Transverse colon (tissue), 4 donors: Measurements from ENCODE around the gene TMEM150B.

Experiments
- CTCF ChIP-seq, 5 experiments: fragments of 200-600 bp in 3 of 5; fragments of 450-650 bp in 2 of 5; sonication (generic) in 3 of 5; IDR thresholded peaks; 1 replicate in 2 of 5; 2 replicates in 3 of 5; pipeline ENCODE4 v1.5.1; 2016 to 2017; ENCODE audit warnings: antibody characterized with exemption in 5 of 5, inconsistent platforms in 3 of 5, mild to moderate bottlenecking in 2 of 5, moderate library complexity in 1 of 5
- EP300 ChIP-seq: sonication (generic); formaldehyde crosslinking; IDR thresholded peaks from one replicate; pipeline ENCODE4 v1.6.1; 2017; ENCODE audit warnings: antibody characterized with exemption, low read depth
- POLR2A ChIP-seq: fragments of 450-650 bp; IDR thresholded peaks from one replicate; pipeline ENCODE4 v1.6.1; 2016; ENCODE audit warnings: antibody characterized with exemption, mild to moderate bottlenecking, moderate library complexity
- POLR2AphosphoS5 ChIP-seq, 3 donors: sonication (generic); formaldehyde crosslinking; IDR thresholded peaks; one replicate each; pipeline ENCODE4 v1.6.1; 2016; ENCODE audit warnings: antibody characterized with exemption in 3 of 3

GRCh38 chr19:55360902-55361301 is 35.8 kb upstream of the TMEM150B start:
- TF ChIP-seq CTCF (IDR thresholded peaks at IDR 0.05) (no peak), EP300 (no peak), POLR2AphosphoS5 (IDR thresholded peaks at IDR 0.05) (no peak), POLR2A (no peak)
